Retinal pigment epithelial cell (primary cell): ENCODE measurements around the gene SLC7A4.

Source experiments
- DNase-seq: peaks from one replicate; pipeline ENCODE4 v3.0.0-alpha.2; 2010; ENCODE audit warnings: low read depth
- H3K4me3 ChIP-seq: 2 replicates; pipeline ENCODE4 v1.5.1; 2011; ENCODE audit warnings: mild to moderate bottlenecking, low read length, control low read depth, moderate library complexity
- CTCF ChIP-seq: conservative IDR thresholded peaks from 2 replicates; pipeline ENCODE4 v1.5.1; 2011; ENCODE audit warnings: low read depth, low read length, control low read depth, inconsistent platforms

SLC7A4 gene

GRCh38 chr22:20996031-20996410, 36.3 kb downstream of the SLC7A4 start:
- no peak for TF ChIP-seq CTCF
- no peak for DNase-seq
- no peak overlapping the region for H3K4me3 ChIP-seq

- no peak overlapping the region for H3K4me3 ChIP-seq
- DNase-seq = no peak
- TF ChIP-seq CTCF = no peak
Measured at GRCh38 chr22:20995329-20996030, 36.9 kb downstream of the SLC7A4 start.

GRCh38 chr22:20994902-20995241, 37.5 kb downstream of the SLC7A4 start:
- DNase-seq = no peak
- no peak overlapping the region for H3K4me3 ChIP-seq

GRCh38 chr22:20994128-20994901, 38.0 kb downstream of the SLC7A4 start:
- DNase-seq = no peak
- no peak overlapping the region for H3K4me3 ChIP-seq
- no peak for TF ChIP-seq CTCF

More at GRCh38 chr22:20994902-20995241, 37.5 kb downstream of the SLC7A4 start:
- no peak for TF ChIP-seq CTCF

GRCh38 chr22:20993304-20994127, 38.8 kb downstream of the SLC7A4 start:
- no peak for TF ChIP-seq CTCF
- no peak for DNase-seq
- no peak overlapping the region for H3K4me3 ChIP-seq

GRCh38 chr22:20992456-20993303, 39.7 kb downstream of the SLC7A4 start:
- no peak for TF ChIP-seq CTCF
- no peak overlapping the region for H3K4me3 ChIP-seq

More at GRCh38 chr22:20992456-20993303, 39.7 kb downstream of the SLC7A4 start:
- no peak for DNase-seq
